SH-SY5Y (cell line): ENCODE results near the gene PIEZO2.

Experiments
- GATA2 ChIP-seq: IDR thresholded peaks from 2 replicates; pipeline ENCODE4 v1.6.1; 2011; ENCODE audit warnings: mild to moderate bottlenecking, low read depth, low read length
- GATA3 ChIP-seq: IDR thresholded peaks from 2 replicates; pipeline ENCODE4 v1.6.1; 2011; ENCODE audit warnings: low read depth, mild to moderate bottlenecking, low read length, moderate library complexity

GRCh38 chr18:10937743-10938640 lies 211.4 kb downstream of the PIEZO2 start:
- no peak for TF ChIP-seq GATA2
- TF ChIP-seq GATA3, result no peak
